Measurements from ENCODE around the gene TCEA2. TPM values are rescaled to one million over a fixed set of nuclear protein-coding genes. Genes with fewer than 3 reads are reported as not detected.
A peak's percentile ranks its signal among the peaks of the same experiment; 100 is the strongest.

TCEA2 gene
- total RNA-seq, 6 experiments from 2014 or later = 14.8 to 45.6 (median 28.6) TPM

DNA sequence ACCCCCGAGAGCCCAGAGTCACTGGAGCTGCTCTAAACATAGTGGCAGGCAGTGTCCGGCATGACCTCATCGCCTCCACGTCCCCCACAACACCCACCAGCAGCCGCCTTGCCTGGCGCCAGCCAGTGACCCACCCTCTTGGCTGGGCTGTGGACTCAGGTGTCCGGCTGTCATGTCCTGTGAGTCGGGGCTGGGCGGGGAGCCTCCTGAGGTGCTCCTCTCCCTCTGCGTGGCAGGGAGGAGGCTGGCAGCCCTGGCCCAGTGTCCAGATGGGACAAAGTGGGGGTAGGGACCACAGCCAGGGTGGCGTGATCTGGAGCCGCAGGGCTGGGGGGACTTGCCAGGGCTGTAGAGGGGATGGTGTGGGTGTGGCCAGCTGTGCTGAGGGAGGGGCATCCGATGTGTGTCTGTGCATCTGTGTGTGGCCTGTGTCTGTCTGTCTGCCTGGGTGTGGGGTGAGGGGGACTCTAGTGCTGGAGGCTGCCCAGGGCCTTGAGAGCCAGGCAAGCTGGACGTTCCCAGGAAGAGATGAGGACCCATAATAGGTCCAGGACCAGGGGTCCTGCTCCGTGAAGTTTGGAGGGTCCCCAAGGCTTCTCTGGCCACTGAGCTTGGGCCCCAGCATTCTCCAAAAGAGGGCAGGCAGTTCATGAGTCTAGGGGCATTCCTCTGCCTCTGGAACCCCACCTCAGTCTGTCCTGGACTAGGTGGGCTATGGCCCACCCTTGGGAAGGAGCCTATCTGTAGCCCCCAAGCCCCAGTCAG is 11.3 kb upstream of the TCEA2 start:
- Histone ChIP-seq H3K9me3 (no peaks in the 10 kb centered on the region), H3K4me3 (no peak overlapping the region), H3K4me1 (no peaks in the 10 kb centered on the region), H3K36me3 (no peaks in the 10 kb centered on the region), H3K27me3 (no peaks in the 10 kb centered on the region), H3K27ac (peak overlapping the region; percentile 4 to 67 (median 10))
- ATAC-seq (peak in 3 of 4 donors; percentile 11 to 17 (median 14)), DNase-seq (peak in 2 of 3 donors; percentile 50 to 59)
- WGBS (ENCODE audit: insufficient coverage, low coverage, low lambda C conversion rate, missing lambda C conversion rate) = no CpG with 5 or more reads among the region's 15 CpGs
- intact Hi-C loops (cut with DNase I) = no loop called here
- TF ChIP-seq POLR2A (IDR thresholded peaks at IDR 0.05) = peak; percentile 15
- TF ChIP-seq, protein P1, sequence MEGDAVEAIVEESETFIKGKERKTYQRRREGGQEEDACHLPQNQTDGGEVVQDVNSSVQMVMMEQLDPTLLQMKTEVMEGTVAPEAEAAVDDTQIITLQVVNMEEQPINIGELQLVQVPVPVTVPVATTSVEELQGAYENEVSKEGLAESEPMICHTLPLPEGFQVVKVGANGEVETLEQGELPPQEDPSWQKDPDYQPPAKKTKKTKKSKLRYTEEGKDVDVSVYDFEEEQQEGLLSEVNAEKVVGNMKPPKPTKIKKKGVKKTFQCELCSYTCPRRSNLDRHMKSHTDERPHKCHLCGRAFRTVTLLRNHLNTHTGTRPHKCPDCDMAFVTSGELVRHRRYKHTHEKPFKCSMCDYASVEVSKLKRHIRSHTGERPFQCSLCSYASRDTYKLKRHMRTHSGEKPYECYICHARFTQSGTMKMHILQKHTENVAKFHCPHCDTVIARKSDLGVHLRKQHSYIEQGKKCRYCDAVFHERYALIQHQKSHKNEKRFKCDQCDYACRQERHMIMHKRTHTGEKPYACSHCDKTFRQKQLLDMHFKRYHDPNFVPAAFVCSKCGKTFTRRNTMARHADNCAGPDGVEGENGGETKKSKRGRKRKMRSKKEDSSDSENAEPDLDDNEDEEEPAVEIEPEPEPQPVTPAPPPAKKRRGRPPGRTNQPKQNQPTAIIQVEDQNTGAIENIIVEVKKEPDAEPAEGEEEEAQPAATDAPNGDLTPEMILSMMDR (IDR thresholded peaks at IDR 0.05) = no peak

DNA sequence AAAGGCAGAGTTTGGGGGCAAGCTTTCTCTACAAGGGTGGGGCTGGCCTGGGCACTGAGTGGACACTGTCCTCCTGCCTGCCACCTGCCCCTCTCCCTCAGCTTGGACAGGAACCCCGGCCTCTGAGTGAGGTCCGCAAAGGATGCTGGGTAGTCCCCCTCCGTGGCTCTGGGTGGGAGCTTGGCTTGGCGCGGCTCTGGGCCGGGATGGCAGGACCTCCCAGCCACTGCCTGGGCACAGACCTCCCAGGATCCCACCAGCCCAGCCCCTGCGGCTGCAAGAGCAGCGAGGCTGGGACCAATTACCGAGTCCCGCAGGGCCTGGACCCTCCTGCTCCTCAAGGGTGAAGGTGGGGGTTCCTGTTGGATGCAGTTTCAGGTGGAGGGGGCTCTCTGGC is 10.7 kb upstream of the TCEA2 start:
- H3K4me1 ChIP-seq = no peaks in the 10 kb centered on the region
- TF ChIP-seq, protein P1 (IDR thresholded peaks at IDR 0.05) = no peak
- no peak for TF ChIP-seq POLR2A (IDR thresholded peaks at IDR 0.05)
- no peaks in the 10 kb centered on the region for H3K9me3 ChIP-seq
- no peaks in the 10 kb centered on the region for H3K27me3 ChIP-seq
- H3K36me3 ChIP-seq = no peaks in the 10 kb centered on the region
- no peak overlapping the region for H3K4me3 ChIP-seq
- DNase-seq (no peak), ATAC-seq (no peak)
- no CpG with 5 or more reads among the region's 10 CpGs for WGBS (ENCODE audit: insufficient coverage, low coverage, low lambda C conversion rate, missing lambda C conversion rate)
- intact Hi-C loops (cut with DNase I) = no loop called here
- peak overlapping the region in 2 of 3 donors; percentile 10 to 43 for H3K27ac ChIP-seq

DNA sequence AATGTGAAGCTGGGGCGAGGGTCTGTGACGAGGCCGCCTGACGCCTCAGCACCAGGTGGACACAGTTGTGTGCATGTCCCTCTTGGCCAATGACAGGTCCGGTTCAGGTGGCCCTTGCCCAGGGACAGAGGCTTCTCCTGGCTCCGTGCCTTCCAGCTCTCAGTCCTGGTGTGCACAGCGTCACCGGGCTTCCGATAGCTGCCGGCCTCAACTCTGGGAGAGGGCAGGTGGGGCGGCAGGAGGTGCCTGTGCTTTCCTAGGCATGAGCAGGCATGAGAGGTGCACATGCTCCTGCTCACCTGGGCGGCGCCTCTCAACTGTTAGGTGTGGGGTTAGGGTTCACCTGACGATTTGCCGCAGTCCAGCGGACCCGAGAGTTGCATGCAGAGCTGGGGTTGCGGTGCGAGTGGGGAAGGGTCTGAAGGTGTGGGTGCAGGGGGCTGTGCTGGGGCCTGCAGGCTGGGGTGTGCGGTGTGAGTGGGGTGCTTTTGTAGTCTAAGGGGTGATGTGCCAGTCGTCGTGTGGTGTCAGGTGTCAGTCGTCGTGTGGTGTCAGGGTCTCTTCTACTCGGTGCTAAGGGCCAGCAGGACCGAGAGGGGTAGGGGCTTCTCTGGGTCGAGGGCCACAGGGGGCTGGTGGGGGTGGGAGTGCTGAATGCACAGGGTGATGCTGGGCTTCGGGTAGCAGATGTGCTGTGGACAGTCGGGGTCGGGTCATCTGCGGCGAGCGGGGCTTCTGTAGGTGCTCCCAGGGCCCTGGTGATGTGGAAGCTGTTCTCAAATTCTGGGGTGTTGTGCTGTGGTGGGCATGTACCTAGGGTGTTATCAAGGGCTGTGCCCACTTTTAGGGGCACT is 9.8 kb upstream of the TCEA2 start:
- ATAC-seq = no peak
- H3K36me3 ChIP-seq = no peaks in the 10 kb centered on the region
- no CpG with 5 or more reads among the region's 33 CpGs for WGBS (ENCODE audit: insufficient coverage, low coverage, low lambda C conversion rate, missing lambda C conversion rate)
- H3K27ac ChIP-seq = no peak overlapping the region
- TF ChIP-seq POLR2A (IDR thresholded peaks at IDR 0.05) = no peak
- TF ChIP-seq, protein P1 (IDR thresholded peaks at IDR 0.05) = no peak
- intact Hi-C loops (cut with DNase I) = no loop called here
- H3K27me3 ChIP-seq = no peaks in the 10 kb centered on the region
- no peaks in the 10 kb centered on the region for H3K9me3 ChIP-seq
- no peak for DNase-seq
- no peak overlapping the region for H3K4me3 ChIP-seq
- H3K4me1 ChIP-seq = no peaks in the 10 kb centered on the region

DNA sequence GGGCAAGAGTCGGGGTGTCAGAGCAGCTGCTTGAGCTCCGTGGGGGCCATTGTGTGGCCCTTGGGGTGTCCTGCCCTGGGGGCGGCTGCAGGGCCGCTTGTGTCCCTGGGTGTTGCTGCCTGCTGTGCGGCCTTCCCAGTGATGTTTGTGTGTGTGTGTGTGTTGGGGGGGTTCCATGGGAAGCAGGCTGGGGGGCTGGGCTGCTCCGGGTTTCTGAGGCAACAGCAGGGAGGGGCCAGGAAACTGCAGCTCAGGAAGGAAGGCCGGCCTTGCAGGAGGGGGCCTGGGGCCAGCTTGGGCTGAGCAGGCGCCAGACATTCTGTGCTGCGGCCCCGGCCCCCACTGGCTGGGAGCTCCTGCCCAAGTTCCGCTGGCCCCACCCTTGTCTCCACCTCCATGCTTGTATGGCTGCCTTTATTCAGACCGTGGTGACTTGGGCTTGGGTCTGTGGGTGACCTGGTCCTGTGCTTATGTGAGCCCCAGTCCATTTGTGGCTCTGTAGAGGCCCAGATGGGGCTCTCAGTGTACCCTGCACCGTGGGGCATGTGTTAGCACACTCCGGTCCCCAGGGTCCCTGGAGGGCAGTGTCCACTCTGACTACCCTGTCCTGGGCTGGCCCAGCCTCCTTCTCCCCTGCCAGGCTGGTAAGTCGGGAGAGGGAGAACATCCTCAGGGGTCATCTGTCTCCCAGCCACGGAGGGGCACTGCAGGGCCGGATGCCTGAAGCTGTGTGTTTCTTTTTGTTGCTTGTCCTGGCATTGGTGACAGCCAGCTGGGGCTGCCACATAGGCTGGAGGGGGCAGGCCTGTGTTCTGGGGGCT is 8.9 kb upstream of the TCEA2 start:
- H3K4me1 ChIP-seq = no peaks in the 10 kb centered on the region
- intact Hi-C loops (cut with DNase I) = no loop called here
- WGBS (ENCODE audit: insufficient coverage, low coverage, low lambda C conversion rate, missing lambda C conversion rate) = 21% methylated on average over 3 of the region's 17 CpGs
- ATAC-seq (peak; percentile 42 to 57 (median 48)), DNase-seq (peak in 1 of 3 donors; percentile 78)
- H3K27ac ChIP-seq = peak overlapping the region in 2 of 3 donors; percentile 8 to 54
- no peak overlapping the region for H3K4me3 ChIP-seq
- TF ChIP-seq POLR2A (IDR thresholded peaks at IDR 0.05) = no peak
- TF ChIP-seq, protein P1 (IDR thresholded peaks at IDR 0.05) = peak in 1 of 4 donors; percentile 4
- no peaks in the 10 kb centered on the region for H3K36me3 ChIP-seq
- no peaks in the 10 kb centered on the region for H3K27me3 ChIP-seq
- no peaks in the 10 kb centered on the region for H3K9me3 ChIP-seq
